Heart left ventricle (tissue), 16 donors: ENCODE data around the gene PHKB. TPM values are rescaled to one million over a fixed set of nuclear protein-coding genes. Genes with fewer than 3 reads are reported as not detected.

Experiments used
- ATAC-seq, 4 donors: fragments of 200-7000 bp; cut with Tn5 transposase; one replicate each; pipeline ENCODE4 v1.9.1; 2020 to 2022; ENCODE audit warnings: moderate library complexity in 4 of 4, mild to moderate bottlenecking in 3 of 4, moderate number of reproducible peaks in 1 of 4
- DNase-seq, 5 donors: peaks; one replicate each; pipeline ENCODE4 v3.0.0-alpha.2; 2020
- H3K27ac ChIP-seq, 12 donors: fragments of 200-600 bp; sonication (generic) in 4 of 12; one replicate each; pipeline versions ENCODE4 v1.5.0 to v1.8.0; 2016 to 2022; ENCODE audit warnings: mild to moderate bottlenecking in 2 of 12
- H3K27me3 ChIP-seq, 9 donors: fragments of 200-600 bp; sonication (generic) in 2 of 9; one replicate each; pipeline versions ENCODE4 v1.5.1 to v1.8.0; 2016 to 2022; ENCODE audit warnings: mild to moderate bottlenecking in 3 of 9
- H3K36me3 ChIP-seq, 9 donors: fragments of 200-600 bp; sonication (generic) in 2 of 9; one replicate each; pipeline versions ENCODE4 v1.5.0 to v1.8.0; 2018 to 2022; ENCODE audit warnings: mild to moderate bottlenecking in 2 of 9
- H3K4me1 ChIP-seq, 12 donors: fragments of 200-600 bp; sonication (generic) in 4 of 12; one replicate each; pipeline versions ENCODE4 v1.5.0 to v1.8.0; 2016 to 2022; ENCODE audit warnings: mild to moderate bottlenecking in 3 of 12
- H3K4me3 ChIP-seq, 12 donors: fragments of 200-600 bp; sonication (generic) in 4 of 12; one replicate each; pipeline versions ENCODE4 v1.5.0 to v1.8.0; 2017 to 2022; ENCODE audit warnings: mild to moderate bottlenecking in 9 of 12, moderate library complexity in 4 of 12
- H3K9me3 ChIP-seq, 12 donors: fragments of 200-600 bp; sonication (generic) in 4 of 12; one replicate each; pipeline versions ENCODE4 v1.5.0 to v1.8.0; 2016 to 2022; ENCODE audit warnings: mild to moderate bottlenecking in 1 of 12
- CTCF ChIP-seq, 12 donors: fragments of 200-600 bp; sonication (generic) in 4 of 12; IDR thresholded peaks; one replicate each; pipeline versions ENCODE4 v1.5.0 to v1.8.0; 2018 to 2022; ENCODE audit warnings: antibody characterized with exemption in 12 of 12, mild to moderate bottlenecking in 5 of 12
- POLR2A ChIP-seq, 2 donors: fragments of 450-650 bp; IDR thresholded peaks; one replicate each; pipeline ENCODE4 v1.6.1; 2017; ENCODE audit warnings: antibody characterized with exemption in 2 of 2, mild to moderate bottlenecking in 2 of 2, moderate library complexity in 2 of 2
- WGBS, 4 donors: extraction: QIAGEN DNeasy Blood & Tissue Kit in 2 of 4; methylation state at CpG; one replicate each; pipeline versions ENCODE4 v1.1.5 to v1.1.7; 2013 to 2018; 5-methylcytosine and 5-hydroxymethylcytosine counted together
- intact Hi-C, 10 donors: fragments of 100-400 bp; cut with DNase I; formaldehyde crosslinking; loops; one replicate each; pipeline versions ENCODE4 v1.11.1 to v1.14.2; 2022
- polyA plus RNA-seq, 2 donors: library from polyadenylated mRNA; stranded (reverse); fragments of 200-250 nt; gene quantifications; one replicate each; pipeline ENCODE4 v1.2.3, GENCODE V29; 2013
- total RNA-seq, 9 donors: library from RNA; depleted of rRNA in 2 of 9; stranded (reverse); fragments of >200 nt in 2 of 9; fragmentation: NEBNext Ultra II Directional in 3 of 9; extraction: Animal tissue kit (Norgen Biotek cat#: 25700) in 3 of 9; gene quantifications; one replicate each; pipeline versions ENCODE4 v1.1.0 to v1.2.4, GENCODE V29; 2016 to 2023
- donor health status: ischemic (EF 13 %, LVEDD 7.1; RV severe dilation, severe dysfunction).
- donor health status: healthy with polysubstance abuse.
- donor health status: DM: no; HTN: yes; CAD: no.
- donor health status: DM: no; HTN: no; CAD: no.
- donor health status: ischemic (EF 25% LVEDD 6.9; RV normal size, moderate dysfunction).
- donor health status: ischemic (EF 25% LVEDD 5.7; RV mildly dilated, moderate dysfunction).
- donor health status: healthy.
- donor health status: DM: yes; HTN: yes; CAD: no.
- donor health status: ischemic (EF 35%, LVEDD 5.7; RV mildly dilated, moderate dysfunction).
- donor health status: nonischemic (EF 11% LVEDD 7.7; RV severe dilation, severe dysfunction).
- donor health status: DM: yes; HTN: yes; CAD: no.
- donor health status: PGD.
- donor health status: ischemic (EF 29% LVEDD 5.4; RV normal size, mild dysfunction).
- donor health status: nonischemic (EF 23%, LVEDD 6.1; RV moderate dilation, normal function).

PHKB gene
- total and polyA plus RNA-seq, 11 donors, result 14.2 to 70.1 (median 61.3) TPM

- TF ChIP-seq POLR2A (IDR thresholded peaks at IDR 0.05) (no peak), CTCF (IDR thresholded peaks at IDR 0.05) (no peak)
- Histone ChIP-seq H3K27ac (no peak overlapping the region), H3K9me3 (no peaks in the 10 kb centered on the region), H3K4me3 (no peak overlapping the region), H3K4me1 (peaks cover 0 to 25% (median 8%) of the 10 kb centered on the region in 12 donors), H3K36me3 (peaks cover 0 to 64% (median 53%) of the 10 kb centered on the region in 9 donors), H3K27me3 (no peaks in the 10 kb centered on the region)
- intact Hi-C loops, result loop anchor here in 1 of 10 donors (5.0 to 10.0 kb wide), 2 partner anchors 182 to 505 kb away; partner anchors contain the start of genes ITFG1, NETO2 and PHKB
- ATAC-seq, result no peak
- 92 to 99% (median 97%) methylated on average over 4 of the region's 4 CpGs for WGBS, 4 donors
- DNase-seq, result no peak
Measured at GRCh38 chr16:47646914-47647313, 185.8 kb downstream of the PHKB start.

- intact Hi-C loops, result no loop called here
- no peak for ATAC-seq
- TF ChIP-seq CTCF (IDR thresholded peaks at IDR 0.05) (no peak), POLR2A (IDR thresholded peaks at IDR 0.05) (no peak)
- H3K27me3 ChIP-seq, result no peaks in the 10 kb centered on the region
- H3K4me1 ChIP-seq, result no peaks in the 10 kb centered on the region
- peaks cover 0 to 5% (median 0%) of the 10 kb centered on the region in 12 donors for H3K9me3 ChIP-seq
- 93 to 96% (median 96%) methylated on average over 3 of the region's 3 CpGs for WGBS, 4 donors
- no peak overlapping the region for H3K4me3 ChIP-seq
- DNase-seq, result no peak
- H3K36me3 ChIP-seq, result peaks cover 0 to 86% (median 68%) of the 10 kb centered on the region in 9 donors
- no peak overlapping the region for H3K27ac ChIP-seq
Measured at GRCh38 chr16:47657032-47657431, 195.9 kb downstream of the PHKB start.

GRCh38 chr16:47657977-47658376, 196.8 kb downstream of the PHKB start:
- no peak overlapping the region for H3K27ac ChIP-seq
- ATAC-seq (no peak), DNase-seq (no peak)
- no peak for TF ChIP-seq CTCF (IDR thresholded peaks at IDR 0.05)
- no peak for TF ChIP-seq POLR2A (IDR thresholded peaks at IDR 0.05)
- H3K4me3 ChIP-seq, result no peak overlapping the region
- intact Hi-C loops, result no loop called here
- H3K9me3 ChIP-seq, result peaks cover 0 to 5% (median 0%) of the 10 kb centered on the region in 12 donors
- H3K27me3 ChIP-seq, result no peaks in the 10 kb centered on the region
- H3K4me1 ChIP-seq, result no peaks in the 10 kb centered on the region
- H3K36me3 ChIP-seq, result peaks cover 0 to 85% (median 64%) of the 10 kb centered on the region in 9 donors
- 94 to 100% (median 97%) methylated on average over 1 of the region's 1 CpG for WGBS, 4 donors

- no peak for ATAC-seq
- peaks cover 0 to 88% (median 59%) of the 10 kb centered on the region in 9 donors for H3K36me3 ChIP-seq
- intact Hi-C loops, result no loop called here
Measured at GRCh38 chr16:47660540-47660939, 199.4 kb downstream of the PHKB start.

More at GRCh38 chr16:47660540-47660939, 199.4 kb downstream of the PHKB start:
- Histone ChIP-seq H3K9me3 (no peaks in the 10 kb centered on the region), H3K4me1 (no peaks in the 10 kb centered on the region), H3K27ac (no peak overlapping the region), H3K4me3 (no peak overlapping the region), H3K27me3 (no peaks in the 10 kb centered on the region)
- no peak for DNase-seq
- WGBS, 4 donors, result 90 to 96% (median 92%) methylated on average over 4 of the region's 4 CpGs
- TF ChIP-seq POLR2A (IDR thresholded peaks at IDR 0.05) (no peak), CTCF (IDR thresholded peaks at IDR 0.05) (no peak)
